SK-N-MC (cell line): ENCODE measurements around the gene UBE3B.

ENCODE experiments used
- DNase-seq: peaks from one replicate; pipeline ENCODE4 v3.0.0-alpha.2; 2011; ENCODE audit warnings: low read depth, low spot score
- H3K27ac ChIP-seq: fragments of 200-600 bp; sonication (generic); 2 replicates; pipeline ENCODE4 v1.5.1; 2016; ENCODE audit warnings: mixed run types
- H3K36me3 ChIP-seq: fragments of 200-600 bp; sonication (generic); 2 replicates; pipeline ENCODE4 v1.6.1; 2017; ENCODE audit warnings: antibody characterized with exemption, low read length, mixed read lengths; ENCODE audit not compliant: insufficient read depth
- H3K4me3 ChIP-seq: fragments of 200-600 bp; sonication (generic); 2 replicates; pipeline ENCODE4 v1.5.1; 2016
- H3K9ac ChIP-seq: fragments of 200-600 bp; sonication (generic); 2 replicates; pipeline ENCODE4 v1.8.0; 2017; ENCODE audit warnings: mixed run types, mixed read lengths; ENCODE audit not compliant: insufficient read length
- H3K9me3 ChIP-seq: fragments of 200-600 bp; sonication (generic); 2 replicates; pipeline ENCODE4 v1.6.1; 2017; ENCODE audit warnings: low read depth, mild to moderate bottlenecking, antibody characterized with exemption, low read length, moderate library complexity, mixed read lengths
- EZH2 ChIP-seq: fragments of 200-600 bp; sonication (generic); IDR thresholded peaks from one replicate; pipeline ENCODE4 v1.6.1; 2017; ENCODE audit warnings: antibody characterized with exemption
- FOXP2 ChIP-seq: optimal IDR thresholded peaks from 2 replicates; pipeline ENCODE3; 2011; ENCODE audit warnings: mild to moderate bottlenecking, moderate library complexity; ENCODE audit not compliant: insufficient read depth; ENCODE audit errors: extremely low read length, control extremely low read depth
- POLR2AphosphoS5 ChIP-seq: IDR thresholded peaks from 2 replicates; pipeline ENCODE4 v1.6.1; 2012; ENCODE audit warnings: mild to moderate bottlenecking, low read depth, low read length, borderline replicate concordance

The UBE3B gene

GRCh38 chr12:109452489-109452888 lies 24.9 kb upstream of the UBE3B start:
- Histone ChIP-seq H3K27ac (no peak overlapping the region), H3K36me3 (peaks cover 46% of the 10 kb centered on the region), H3K9me3 (no peaks in the 10 kb centered on the region), H3K9ac (no peak overlapping the region), H3K4me3 (no peak overlapping the region)
- TF ChIP-seq POLR2AphosphoS5 (no peak), FOXP2 (no peak), EZH2 (no peak)
- DNase-seq = no peak

- H3K9ac ChIP-seq = no peak overlapping the region
- H3K9me3 ChIP-seq = no peaks in the 10 kb centered on the region
- H3K36me3 ChIP-seq = peaks cover 60% of the 10 kb centered on the region
- DNase-seq = no peak
- TF ChIP-seq FOXP2 (no peak), POLR2AphosphoS5 (no peak)
- H3K27ac ChIP-seq = no peak overlapping the region
- no peak overlapping the region for H3K4me3 ChIP-seq
Measured at GRCh38 chr12:109455706-109456105, 21.7 kb upstream of the UBE3B start.

- H3K4me3 ChIP-seq = no peak overlapping the region
- H3K36me3 ChIP-seq = peaks cover 55% of the 10 kb centered on the region
- no peak for DNase-seq
- TF ChIP-seq FOXP2 = no peak
- TF ChIP-seq EZH2 = no peak
- TF ChIP-seq POLR2AphosphoS5 = no peak
- no peaks in the 10 kb centered on the region for H3K9me3 ChIP-seq
- no peak overlapping the region for H3K9ac ChIP-seq
- H3K27ac ChIP-seq = no peak overlapping the region
Measured at GRCh38 chr12:109458086-109458485, 19.3 kb upstream of the UBE3B start.

GRCh38 chr12:109458771-109459208 lies 18.6 kb upstream of the UBE3B start:
- TF ChIP-seq POLR2AphosphoS5 (no peak), EZH2 (no peak), FOXP2 (no peak)
- H3K36me3 ChIP-seq = peaks cover 49% of the 10 kb centered on the region
- H3K9me3 ChIP-seq = no peaks in the 10 kb centered on the region
- no peak overlapping the region for H3K9ac ChIP-seq
- no peak overlapping the region for H3K4me3 ChIP-seq
- no peak for DNase-seq
- no peak overlapping the region for H3K27ac ChIP-seq

- Histone ChIP-seq H3K4me3 (no peak overlapping the region), H3K9me3 (no peaks in the 10 kb centered on the region), H3K27ac (no peak overlapping the region), H3K9ac (no peak overlapping the region), H3K36me3 (peaks cover 46% of the 10 kb centered on the region)
- TF ChIP-seq FOXP2 = no peak
- TF ChIP-seq EZH2 = no peak
- TF ChIP-seq POLR2AphosphoS5 = no peak
- DNase-seq = no peak
Measured at GRCh38 chr12:109459247-109459646, 18.2 kb upstream of the UBE3B start.

GRCh38 chr12:109460538-109460937 lies 16.9 kb upstream of the UBE3B start:
- TF ChIP-seq POLR2AphosphoS5 (no peak), FOXP2 (no peak), EZH2 (no peak)
- Histone ChIP-seq H3K27ac (peak overlapping the region; percentile 98; the same call in 1 of the 2 replicates), H3K9me3 (no peaks in the 10 kb centered on the region), H3K4me3 (no peak overlapping the region), H3K36me3 (peaks cover 34% of the 10 kb centered on the region), H3K9ac (no peak overlapping the region)
- DNase-seq = no peak

- no peak for TF ChIP-seq EZH2
- no peak for TF ChIP-seq FOXP2
- no peak for TF ChIP-seq POLR2AphosphoS5
- Histone ChIP-seq H3K27ac (peak overlapping the region; percentile 98), H3K9me3 (no peaks in the 10 kb centered on the region), H3K36me3 (peaks cover 27% of the 10 kb centered on the region), H3K9ac (peak overlapping the region; percentile 61), H3K4me3 (peak overlapping the region; percentile 64)
- DNase-seq = no peak
Measured at GRCh38 chr12:109461049-109461845, 16.2 kb upstream of the UBE3B start.

- peak overlapping the region; percentile 64 for H3K4me3 ChIP-seq
- peak; percentile 66 for DNase-seq
- peak overlapping the region; percentile 61 for H3K9ac ChIP-seq
- TF ChIP-seq POLR2AphosphoS5 (peak; percentile 30; the same call in 1 of the 2 replicates), FOXP2 (peak; percentile 81), EZH2 (no peak)
- no peaks in the 10 kb centered on the region for H3K9me3 ChIP-seq
- H3K27ac ChIP-seq = peak overlapping the region; percentile 98
- H3K36me3 ChIP-seq = peaks cover 18% of the 10 kb centered on the region
Measured at GRCh38 chr12:109461846-109462756, 15.3 kb upstream of the UBE3B start.
